Measurements from ENCODE around the gene A3GALT2.
A peak's percentile ranks its signal among the peaks of the same experiment; 100 is the strongest.

The A3GALT2 gene

GRCh38 chr1:33320619-33321165, at the start of gene A3GALT2:
Gene A3GALT2, minus strand, starts transcription at chr1:33321098. Its CDS starts 0 bp downstream, at chr1:33321098.
- DNase-seq (ENCODE audit: low read depth in 3 of 3) = no peak

GRCh38 chr1:33370301-33370700, 49.4 kb upstream of the A3GALT2 start:
- no peak for DNase-seq (ENCODE audit: low read depth in 3 of 3)

GRCh38 chr1:33369764-33370163, 48.9 kb upstream of the A3GALT2 start:
- DNase-seq (ENCODE audit: low read depth in 3 of 3) = no peak

GRCh38 chr1:33369081-33369480, 48.2 kb upstream of the A3GALT2 start:
- DNase-seq (ENCODE audit: low read depth in 3 of 3) = no peak

- no peak for DNase-seq (ENCODE audit: low read depth in 3 of 3)
These were observed 47.5 kb upstream of the A3GALT2 start for GRCh38 chr1:33368431-33368830.

GRCh38 chr1:33367485-33368405, 46.8 kb upstream of the A3GALT2 start:
- peak; percentile 79 to 84 (median 82) for DNase-seq (ENCODE audit: low read depth in 3 of 3)

GRCh38 chr1:33366762-33367484, 46.0 kb upstream of the A3GALT2 start:
- DNase-seq (ENCODE audit: low read depth in 3 of 3) = no peak

GRCh38 chr1:33365560-33365997, 44.7 kb upstream of the A3GALT2 start:
- no peak for DNase-seq (ENCODE audit: low read depth in 3 of 3)

- no peak for DNase-seq (ENCODE audit: low read depth in 3 of 3)
These were observed 43.6 kb upstream of the A3GALT2 start for GRCh38 chr1:33364565-33364918.

- no peak for DNase-seq (ENCODE audit: low read depth in 3 of 3)
These were observed 42.6 kb upstream of the A3GALT2 start for GRCh38 chr1:33363470-33363861.

- DNase-seq (ENCODE audit: low read depth in 3 of 3) = no peak
These were observed 42.1 kb upstream of the A3GALT2 start for GRCh38 chr1:33363021-33363420.

- no peak for DNase-seq (ENCODE audit: low read depth in 3 of 3)
These were observed 40.8 kb upstream of the A3GALT2 start for GRCh38 chr1:33361532-33362235.

- no peak for DNase-seq (ENCODE audit: low read depth in 3 of 3)
These were observed 39.5 kb upstream of the A3GALT2 start for GRCh38 chr1:33360367-33360766.

- no peak for DNase-seq (ENCODE audit: low read depth in 3 of 3)
These were observed 39.0 kb upstream of the A3GALT2 start for GRCh38 chr1:33359931-33360330.

GRCh38 chr1:33358795-33359503, 38.1 kb upstream of the A3GALT2 start:
- DNase-seq (ENCODE audit: low read depth in 3 of 3) = no peak

- DNase-seq (ENCODE audit: low read depth in 3 of 3) = no peak
These were observed 37.4 kb upstream of the A3GALT2 start for GRCh38 chr1:33358114-33358794.

- no peak for DNase-seq (ENCODE audit: low read depth in 3 of 3)
These were observed 36.2 kb upstream of the A3GALT2 start for GRCh38 chr1:33357099-33357498.

GRCh38 chr1:33354707-33355316, 33.9 kb upstream of the A3GALT2 start:
- no peak for DNase-seq (ENCODE audit: low read depth in 3 of 3)

GRCh38 chr1:33353531-33353930, 32.6 kb upstream of the A3GALT2 start:
- DNase-seq (ENCODE audit: low read depth in 3 of 3) = no peak

GRCh38 chr1:33351281-33351660, 30.4 kb upstream of the A3GALT2 start:
- no peak for DNase-seq (ENCODE audit: low read depth in 3 of 3)
